HCT116 (cell line): Measurements from ENCODE around the gene LMTK3. TPM values are rescaled to one million over a fixed set of nuclear protein-coding genes. Genes with fewer than 3 reads are reported as not detected.

ENCODE experiments used
- ATAC-seq: fragments of 200-7000 bp; cut with Tn5 transposase; 2 replicates; pipeline ENCODE4 v1.9.1; 2020; ENCODE audit warnings: mild to moderate bottlenecking, moderate library complexity
- BruUV-seq: library from RNA; stranded (reverse); fragments of 400-500 nt; replicated peaks from 2 replicates; lab custom pipeline; 2021; lab: Mats Ljungman, UMichigan
- CTCF ChIA-PET: fragments of 300-600 bp; sonication (Branson Sonifier 250); formaldehyde crosslinking; loops from one replicate; lab custom pipeline; 2021; ENCODE audit warnings: antibody characterized with exemption; lab: Charles Lee
- POLR2A ChIA-PET: fragments of 300-600, 350-600 bp; sonication (Branson Sonifier 250); formaldehyde crosslinking; loops from one replicate; lab custom pipeline; 2021; ENCODE audit warnings: antibody characterized with exemption; lab: Charles Lee
- RAD21 ChIA-PET, 2 experiments: fragments of 300-600 bp; sonication (Branson Sonifier 250); formaldehyde crosslinking; loops; one replicate each; lab custom pipeline; 2023; ENCODE audit warnings: low total read pairs in 2 of 2; ENCODE audit not compliant: uncharacterized antibody in 2 of 2, unreplicated experiment in 2 of 2, low non-redundant PET in 1 of 2; lab: Charles Lee
- DNase-seq: peaks from one replicate; pipeline ENCODE4 v3.0.0-alpha.2; 2010; ENCODE audit warnings: low read depth, low spot score
- H2AFZ ChIP-seq: fragments of 200-600 bp; shearing (Covaris generic), sonication (generic); 2 replicates; pipeline ENCODE4 v1.6.1; 2017; ENCODE audit warnings: low read depth, mixed run types, mixed read lengths, antibody characterized with exemption, low read length; ENCODE audit not compliant: poor library complexity, severe bottlenecking
- H3K27ac ChIP-seq: 2 replicates; pipeline ENCODE4 v1.5.1; 2012; ENCODE audit warnings: low read depth, low read length
- H3K27me3 ChIP-seq: fragments of 200-600 bp; sonication (generic); 2 replicates; pipeline ENCODE4 v1.6.1; 2016; ENCODE audit warnings: mixed run types, low read length, mixed read lengths; ENCODE audit not compliant: insufficient read depth
- H3K36me3 ChIP-seq, 2 experiments: fragments of 200-500 bp in 1 of 2; fragments of 200-600 bp in 1 of 2; sonication (Bioruptor generic) in 1 of 2; sonication (generic) in 1 of 2; 2 replicates each; pipeline versions ENCODE4 v1.5.1 to v1.6.1; 2014 to 2016; ENCODE audit warnings: low read length in 2 of 2, inconsistent platforms in 1 of 2, mixed read lengths in 1 of 2, mixed run types in 1 of 2; ENCODE audit not compliant: insufficient read depth in 2 of 2, control insufficient read depth in 1 of 2
- H3K4me1 ChIP-seq, 2 experiments: fragments of 200-600 bp in 1 of 2; sonication (generic) in 1 of 2; 2 replicates each; pipeline versions ENCODE4 v1.5.1 to v1.6.1; 2012 to 2017; ENCODE audit warnings: low read length in 2 of 2, inconsistent platforms in 1 of 2, mild to moderate bottlenecking in 1 of 2, mixed read lengths in 1 of 2, mixed run types in 1 of 2, moderate library complexity in 1 of 2; ENCODE audit not compliant: insufficient read depth in 2 of 2, control insufficient read depth in 1 of 2
- H3K4me2 ChIP-seq: fragments of 200-600 bp; sonication (generic); 2 replicates; pipeline ENCODE4 v1.6.1; 2017; ENCODE audit warnings: mixed run types, low read length, mixed read lengths
- H3K4me3 ChIP-seq, 2 experiments: fragments of 200-600 bp in 1 of 2; sonication (generic) in 1 of 2; replicated peaks in 1 of 2; 2 replicates each; pipeline ENCODE4 v1.5.1; 2011 to 2016; ENCODE audit warnings: low read length in 2 of 2, control low read depth in 1 of 2, low read depth in 1 of 2, mild to moderate bottlenecking in 1 of 2, mixed read lengths in 1 of 2, mixed run types in 1 of 2
- H3K79me2 ChIP-seq: fragments of 200-600 bp; sonication (generic); 2 replicates; pipeline ENCODE4 v1.6.1; 2017; ENCODE audit warnings: mild to moderate bottlenecking, mixed run types, low read length, moderate library complexity, mixed read lengths; ENCODE audit not compliant: insufficient read depth
- H3K9ac ChIP-seq: fragments of 200-600 bp; sonication (generic); 2 replicates; pipeline ENCODE4 v1.6.1; 2016; ENCODE audit warnings: low read length, mixed read lengths
- H3K9me2 ChIP-seq: fragments of 200-600 bp; sonication (generic), shearing (Covaris generic); 2 replicates; pipeline ENCODE4 v1.6.1; 2017; ENCODE audit warnings: mixed run types, mild to moderate bottlenecking, moderate library complexity; ENCODE audit not compliant: insufficient read depth
- H3K9me3 ChIP-seq, 2 experiments: fragments of 200-500 bp in 1 of 2; fragments of 200-600 bp in 1 of 2; sonication (Bioruptor generic) in 1 of 2; sonication (generic) in 1 of 2; 2 replicates each; pipeline ENCODE4 v1.6.1; 2014 to 2017; ENCODE audit warnings: low read length in 2 of 2, mixed read lengths in 2 of 2, inconsistent platforms in 1 of 2, low read depth in 1 of 2, mild to moderate bottlenecking in 1 of 2, mixed run types in 1 of 2, moderate library complexity in 1 of 2; ENCODE audit not compliant: control insufficient read depth in 1 of 2, insufficient read depth in 1 of 2
- H4K20me1 ChIP-seq: fragments of 200-600 bp; sonication (generic), shearing (Covaris generic); 2 replicates; pipeline ENCODE4 v1.6.1; 2017; ENCODE audit warnings: mixed run types, mild to moderate bottlenecking, moderate library complexity; ENCODE audit not compliant: insufficient read depth
- CBX3 ChIP-seq: IDR thresholded peaks from 2 replicates; pipeline ENCODE4 v1.6.1; 2012; ENCODE audit warnings: low read depth
- ELF1 ChIP-seq: IDR thresholded peaks from 2 replicates; pipeline ENCODE4 v1.6.1; 2012; ENCODE audit warnings: low read depth, borderline replicate concordance
- EZH2phosphoT487 ChIP-seq: fragments of 200-600 bp; IDR thresholded peaks from 2 replicates; pipeline ENCODE4 v1.6.1; 2018; ENCODE audit warnings: antibody characterized with exemption, borderline replicate concordance
- POLR2A ChIP-seq: IDR thresholded peaks from 2 replicates; pipeline ENCODE4 v1.7.0; 2011; ENCODE audit warnings: borderline replicate concordance; ENCODE audit not compliant: insufficient read depth, insufficient read length; ENCODE audit errors: extremely low read depth
- POLR2AphosphoS5 ChIP-seq: IDR thresholded peaks from 2 replicates; pipeline ENCODE4 v1.6.1; 2011; ENCODE audit warnings: mild to moderate bottlenecking, low read depth, low read length, moderate library complexity
- SIN3A ChIP-seq: IDR thresholded peaks from 2 replicates; pipeline ENCODE4 v1.6.1; 2012; ENCODE audit warnings: low read depth
- SP1 ChIP-seq: IDR thresholded peaks from 2 replicates; pipeline ENCODE4 v1.6.1; 2012; ENCODE audit warnings: low read depth
- ZNF274 ChIP-seq: fragments of 200-500 bp; sonication (Bioruptor generic); IDR thresholded peaks from 2 replicates; pipeline ENCODE4 v1.6.1; 2014; ENCODE audit warnings: mild to moderate bottlenecking, low read depth, low read length, inconsistent platforms
- intact Hi-C: fragments of 100-400 bp; cut with micrococcal nuclease; formaldehyde crosslinking; loops from 2 replicates; pipeline ENCODE4 v1.10.0; 2022
- total RNA-seq: library from RNA; stranded (reverse); gene quantifications from one replicate; pipeline ENCODE4 v1.2.1, GENCODE V29; 2021; ENCODE audit not compliant: unreplicated experiment
- TF ChIP-seq, protein P1 (sequence below): IDR thresholded peaks from 2 replicates; pipeline ENCODE4 v1.6.1; 2012; ENCODE audit warnings: low read depth
- TF ChIP-seq, protein P2 (sequence below): IDR thresholded peaks from 2 replicates; pipeline ENCODE4 v1.6.1; 2012

The LMTK3 gene
- total RNA-seq, 1 experiment from 2014 or later, result 19.9 TPM

DNA sequence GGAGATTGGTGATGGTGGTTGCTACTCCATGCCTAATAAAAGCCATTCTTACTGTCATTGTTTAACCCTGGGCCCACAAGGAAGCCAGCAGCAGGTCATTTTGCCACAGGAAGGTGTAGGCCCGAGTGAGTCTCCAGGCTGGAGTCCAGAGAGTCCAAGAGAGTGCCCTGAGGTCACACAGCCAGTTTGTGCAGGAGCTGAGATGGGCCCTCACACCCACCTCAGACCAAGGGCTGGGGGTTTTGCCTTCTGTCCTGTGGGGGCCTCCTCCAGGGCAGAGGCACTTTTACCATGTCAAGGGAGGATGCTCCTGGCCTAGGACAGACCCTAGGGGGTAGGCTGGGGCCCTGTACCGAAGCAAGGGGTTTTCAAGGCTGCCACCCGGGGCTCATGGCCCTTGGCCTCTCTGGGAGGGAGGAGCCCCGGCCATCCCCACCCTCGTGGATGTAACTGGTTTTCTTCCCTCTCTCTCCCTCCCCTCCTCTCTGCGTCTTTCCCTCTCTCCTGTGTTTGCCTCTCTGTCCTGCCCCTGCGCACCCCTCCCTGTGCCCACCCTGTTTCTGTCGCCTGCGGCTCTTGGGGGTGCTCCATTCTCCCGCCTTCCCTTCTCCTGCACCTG lies 34.5 kb downstream of the LMTK3 start (continued):
- TF ChIP-seq, protein P1, sequence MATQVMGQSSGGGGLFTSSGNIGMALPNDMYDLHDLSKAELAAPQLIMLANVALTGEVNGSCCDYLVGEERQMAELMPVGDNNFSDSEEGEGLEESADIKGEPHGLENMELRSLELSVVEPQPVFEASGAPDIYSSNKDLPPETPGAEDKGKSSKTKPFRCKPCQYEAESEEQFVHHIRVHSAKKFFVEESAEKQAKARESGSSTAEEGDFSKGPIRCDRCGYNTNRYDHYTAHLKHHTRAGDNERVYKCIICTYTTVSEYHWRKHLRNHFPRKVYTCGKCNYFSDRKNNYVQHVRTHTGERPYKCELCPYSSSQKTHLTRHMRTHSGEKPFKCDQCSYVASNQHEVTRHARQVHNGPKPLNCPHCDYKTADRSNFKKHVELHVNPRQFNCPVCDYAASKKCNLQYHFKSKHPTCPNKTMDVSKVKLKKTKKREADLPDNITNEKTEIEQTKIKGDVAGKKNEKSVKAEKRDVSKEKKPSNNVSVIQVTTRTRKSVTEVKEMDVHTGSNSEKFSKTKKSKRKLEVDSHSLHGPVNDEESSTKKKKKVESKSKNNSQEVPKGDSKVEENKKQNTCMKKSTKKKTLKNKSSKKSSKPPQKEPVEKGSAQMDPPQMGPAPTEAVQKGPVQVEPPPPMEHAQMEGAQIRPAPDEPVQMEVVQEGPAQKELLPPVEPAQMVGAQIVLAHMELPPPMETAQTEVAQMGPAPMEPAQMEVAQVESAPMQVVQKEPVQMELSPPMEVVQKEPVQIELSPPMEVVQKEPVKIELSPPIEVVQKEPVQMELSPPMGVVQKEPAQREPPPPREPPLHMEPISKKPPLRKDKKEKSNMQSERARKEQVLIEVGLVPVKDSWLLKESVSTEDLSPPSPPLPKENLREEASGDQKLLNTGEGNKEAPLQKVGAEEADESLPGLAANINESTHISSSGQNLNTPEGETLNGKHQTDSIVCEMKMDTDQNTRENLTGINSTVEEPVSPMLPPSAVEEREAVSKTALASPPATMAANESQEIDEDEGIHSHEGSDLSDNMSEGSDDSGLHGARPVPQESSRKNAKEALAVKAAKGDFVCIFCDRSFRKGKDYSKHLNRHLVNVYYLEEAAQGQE, result no peak
- TF ChIP-seq EZH2phosphoT487, result no peak

DNA sequence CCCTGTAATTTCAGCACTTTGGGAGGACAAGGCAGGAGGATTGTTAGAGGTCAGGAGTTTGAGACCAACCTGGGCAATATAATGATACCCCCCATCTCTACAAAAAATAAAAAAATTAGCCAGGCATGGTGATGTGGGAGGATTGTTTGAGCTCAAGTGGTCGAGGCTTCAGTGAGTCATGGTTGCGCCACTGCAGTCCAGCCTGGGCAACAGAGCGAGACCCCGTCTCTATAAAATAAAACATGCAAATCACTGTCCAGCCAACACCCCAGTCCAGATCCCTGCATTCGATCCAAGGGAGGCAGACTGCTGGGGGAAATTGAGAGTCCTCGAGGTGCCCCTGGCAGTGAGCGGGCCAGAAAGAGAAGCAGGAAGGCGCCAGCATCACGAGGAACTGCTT lies 35.5 kb downstream of the LMTK3 start:
- peaks cover 28 to 53% of the 10 kb centered on the region in 2 experiments for H3K36me3 ChIP-seq
- TF ChIP-seq SIN3A (no peak), ELF1 (no peak), ZNF274 (no peak), CBX3 (no peak), POLR2A (no peak), POLR2AphosphoS5 (no peak), SP1 (no peak)
- TF ChIP-seq, protein P2, sequence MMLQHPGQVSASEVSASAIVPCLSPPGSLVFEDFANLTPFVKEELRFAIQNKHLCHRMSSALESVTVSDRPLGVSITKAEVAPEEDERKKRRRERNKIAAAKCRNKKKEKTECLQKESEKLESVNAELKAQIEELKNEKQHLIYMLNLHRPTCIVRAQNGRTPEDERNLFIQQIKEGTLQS, result no peak
- TF ChIP-seq, all 23 proteins: peak for 0
- DNase-seq (no peak), ATAC-seq (no peak)
- Histone ChIP-seq H3K4me2 (no peak overlapping the region), H3K79me2 (0 out of 2 replicates have a peak, but pooled peaks cover 4% of the 10 kb centered on the region), H2AFZ (no peak overlapping the region), H3K27me3 (no peaks in the 10 kb centered on the region), H3K9me2 (no peaks in the 10 kb centered on the region), H3K27ac (no peak overlapping the region), H3K9me3 (no peaks in the 10 kb centered on the region), H3K4me1 (no peaks in the 10 kb centered on the region), H3K4me3 (no peak overlapping the region), H4K20me1 (no peaks in the 10 kb centered on the region), H3K9ac (no peak overlapping the region)
- intact Hi-C loops, result no loop called here
- ChIA-PET POLR2A (no interaction called here), RAD21 (no interaction called here), CTCF (no interaction called here)
- BruUV-seq, result no TSS peak
